CD8-positive, alpha-beta memory T cell (primary cell): Measurements from ENCODE around the gene MRTFB. TPM values are rescaled to one million over a fixed set of nuclear protein-coding genes. Genes with fewer than 3 reads are reported as not detected.

Source experiments
- CTCF ChIA-PET: fragments of 350-600 bp; sonication (Branson Sonifier 250); formaldehyde crosslinking; loops from one replicate; lab custom pipeline; 2021; ENCODE audit warnings: antibody characterized with exemption; lab: Charles Lee
- POLR2A ChIA-PET: fragments of 350-600 bp; sonication (Branson Sonifier 250); formaldehyde crosslinking; loops from one replicate; lab custom pipeline; 2021; ENCODE audit warnings: antibody characterized with exemption; lab: Charles Lee
- DNase-seq, 5 donors: peaks; one replicate each; pipeline versions ENCODE4 v3.0.0 to v3.0.0-alpha.2; 2020 to 2022; ENCODE audit warnings: mixed read lengths in 1 of 5
- H3K27ac ChIP-seq: one replicate; pipeline ENCODE4 v1.7.0; 2013; ENCODE audit warnings: low read depth, mild to moderate bottlenecking, low read length, moderate library complexity
- H3K27me3 ChIP-seq: 2 replicates; pipeline ENCODE4 v1.7.0; 2013; ENCODE audit warnings: low read length, mild to moderate bottlenecking; ENCODE audit not compliant: insufficient read depth, poor library complexity, severe bottlenecking
- H3K36me3 ChIP-seq: 2 replicates; pipeline ENCODE4 v1.7.0; 2013; ENCODE audit warnings: mild to moderate bottlenecking, low read length, moderate library complexity; ENCODE audit not compliant: insufficient read depth
- H3K4me1 ChIP-seq: 2 replicates; pipeline ENCODE4 v1.7.0; 2013; ENCODE audit warnings: mild to moderate bottlenecking, low read length, moderate library complexity; ENCODE audit not compliant: insufficient read depth
- H3K4me3 ChIP-seq: 2 replicates; pipeline ENCODE4 v1.7.0; 2013; ENCODE audit warnings: mild to moderate bottlenecking, low read length
- H3K9me3 ChIP-seq: 2 replicates; pipeline ENCODE4 v1.7.0; 2013; ENCODE audit warnings: mild to moderate bottlenecking, low read length
- H3K27ac Mint-ChIP-seq, 8 donors: one replicate each; pipeline ENCODE4 v1.8.0; 2020 to 2021; ENCODE audit warnings: mixed read lengths in 8 of 8, mild to moderate bottlenecking in 6 of 8, inconsistent platforms in 3 of 8, moderate library complexity in 3 of 8
- H3K27me3 Mint-ChIP-seq, 2 donors: one replicate each; pipeline ENCODE4 v1.8.0; 2020 to 2021; ENCODE audit warnings: mixed read lengths in 2 of 2, mild to moderate bottlenecking in 1 of 2, moderate library complexity in 1 of 2
- H3K36me3 Mint-ChIP-seq, 3 donors: one replicate each; pipeline ENCODE4 v1.8.0; 2020 to 2021; ENCODE audit warnings: mixed read lengths in 3 of 3, inconsistent platforms in 1 of 3, mild to moderate bottlenecking in 1 of 3
- H3K4me1 Mint-ChIP-seq, 3 donors: one replicate each; pipeline ENCODE4 v1.8.0; 2020 to 2021; ENCODE audit warnings: mixed read lengths in 3 of 3, inconsistent platforms in 1 of 3, mild to moderate bottlenecking in 1 of 3
- H3K4me3 Mint-ChIP-seq, 7 donors: one replicate each; pipeline ENCODE4 v1.8.0; 2020 to 2021; ENCODE audit warnings: mixed read lengths in 7 of 7, mild to moderate bottlenecking in 6 of 7, moderate library complexity in 4 of 7, inconsistent platforms in 2 of 7
- H3K9me3 Mint-ChIP-seq, 5 donors: one replicate each; pipeline ENCODE4 v1.8.0; 2020 to 2022; ENCODE audit warnings: mixed read lengths in 5 of 5, mild to moderate bottlenecking in 3 of 5, moderate library complexity in 2 of 5, inconsistent platforms in 1 of 5
- polyA plus RNA-seq: library from polyadenylated mRNA; unstranded; fragments of 300-500 nt; fragmentation: Illumina TruSeq; gene quantifications from one replicate; pipeline ENCODE4 v1.2.3, GENCODE V29; 2021
- total RNA-seq, 2 experiments: library from RNA; stranded (reverse); gene quantifications; one replicate each; pipeline ENCODE4 v1.2.3, GENCODE V29; 2021

Gene MRTFB
- total and polyA plus RNA-seq, 3 experiments from 2014 or later: 6.5 to 12.2 (median 12.0) TPM

DNA sequence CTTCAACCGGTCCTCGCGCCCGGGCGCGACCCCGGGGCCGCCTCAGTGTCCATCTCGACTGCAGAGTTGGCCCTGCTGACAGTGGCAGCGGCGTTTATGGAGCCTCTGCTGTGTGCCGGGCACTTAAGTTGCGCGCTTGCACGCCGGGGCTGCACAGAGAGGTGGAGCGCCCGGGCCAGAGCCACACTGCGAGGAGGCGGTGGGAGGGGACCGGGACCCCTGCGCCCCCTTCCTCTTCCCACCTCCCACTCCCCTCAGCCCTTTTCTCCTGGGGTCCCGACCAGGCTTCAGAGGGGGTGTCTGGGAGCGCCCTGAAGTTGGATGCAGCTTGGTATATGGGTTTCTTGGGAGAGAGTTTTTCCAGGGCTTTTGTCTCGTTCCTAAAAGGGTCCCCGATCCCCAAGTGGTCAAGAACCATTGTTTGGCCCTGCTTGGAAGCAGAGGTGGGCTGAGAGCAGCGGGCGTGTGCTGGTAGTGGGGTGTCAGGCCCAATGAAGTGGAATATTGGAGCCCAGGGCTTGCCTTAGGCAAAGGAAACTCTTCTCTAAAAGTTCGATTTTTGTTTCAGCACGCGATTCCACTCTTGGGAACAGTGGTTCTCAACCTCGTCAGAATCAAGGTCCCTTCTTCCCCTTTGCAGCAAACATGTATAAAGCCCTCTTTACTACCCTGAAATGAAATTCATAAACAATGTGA lies 605 bp downstream of the MRTFB start:
- Histone ChIP-seq H3K27me3 (no peaks in the 10 kb centered on the region), H3K36me3 (no peaks in the 10 kb centered on the region), H3K4me3 (peak overlapping the region; percentile 61), H3K9me3 (no peaks in the 10 kb centered on the region), H3K27ac (peak overlapping the region; percentile 53), H3K4me1 (peaks cover 14% of the 10 kb centered on the region)
- peaks cover 0 to 7% (median 2%) of the 10 kb centered on the region in 3 donors for H3K36me3 Mint-ChIP-seq
- H3K27me3 Mint-ChIP-seq: peaks cover 1 to 6% of the 10 kb centered on the region in 2 donors
- H3K4me1 Mint-ChIP-seq: peaks cover 12 to 24% (median 20%) of the 10 kb centered on the region in 3 donors
- peak overlapping the region in 6 of 8 donors; percentile 57 to 91 (median 82) for H3K27ac Mint-ChIP-seq
- no peaks in the 10 kb centered on the region for H3K9me3 Mint-ChIP-seq
- H3K4me3 Mint-ChIP-seq: peak overlapping the region; percentile 79 to 94 (median 86)
- DNase-seq: no peak
- CTCF ChIA-PET: no interaction called here
- POLR2A ChIA-PET: no interaction called here

DNA sequence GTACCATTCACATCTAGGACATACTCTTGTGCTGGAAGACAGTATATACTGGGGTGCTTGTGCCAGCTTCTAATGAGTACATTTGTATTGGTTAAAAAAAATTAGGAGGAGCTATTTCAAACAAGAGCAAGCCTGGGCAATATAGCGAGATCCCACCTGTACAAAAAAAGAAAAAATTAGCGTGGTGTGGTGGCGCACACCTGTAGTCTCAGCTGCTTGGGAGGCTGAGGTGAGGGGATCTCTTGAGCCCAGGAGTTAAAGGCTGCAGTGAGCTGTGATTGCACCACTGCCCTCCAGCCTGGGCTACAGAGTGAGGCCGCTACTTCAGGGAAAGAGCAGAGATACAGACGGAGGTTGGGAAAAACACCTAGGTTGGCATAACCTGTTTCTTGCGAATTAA lies 1.2 kb downstream of the MRTFB start:
- Histone ChIP-seq H3K36me3 (no peaks in the 10 kb centered on the region), H3K27me3 (no peaks in the 10 kb centered on the region), H3K27ac (no peak overlapping the region), H3K4me3 (no peak overlapping the region), H3K4me1 (peaks cover 14% of the 10 kb centered on the region), H3K9me3 (no peaks in the 10 kb centered on the region)
- DNase-seq: no peak
- no peaks in the 10 kb centered on the region for H3K9me3 Mint-ChIP-seq
- CTCF ChIA-PET: no interaction called here
- H3K4me1 Mint-ChIP-seq: peaks cover 12 to 24% (median 20%) of the 10 kb centered on the region in 3 donors
- H3K27me3 Mint-ChIP-seq: peaks cover 1 to 6% of the 10 kb centered on the region in 2 donors
- peak overlapping the region; percentile 79 to 94 (median 86) for H3K4me3 Mint-ChIP-seq
- POLR2A ChIA-PET: no interaction called here
- H3K36me3 Mint-ChIP-seq: peaks cover 0 to 7% (median 2%) of the 10 kb centered on the region in 3 donors
- H3K27ac Mint-ChIP-seq: peak overlapping the region in 5 of 8 donors; percentile 57 to 91 (median 83)

DNA sequence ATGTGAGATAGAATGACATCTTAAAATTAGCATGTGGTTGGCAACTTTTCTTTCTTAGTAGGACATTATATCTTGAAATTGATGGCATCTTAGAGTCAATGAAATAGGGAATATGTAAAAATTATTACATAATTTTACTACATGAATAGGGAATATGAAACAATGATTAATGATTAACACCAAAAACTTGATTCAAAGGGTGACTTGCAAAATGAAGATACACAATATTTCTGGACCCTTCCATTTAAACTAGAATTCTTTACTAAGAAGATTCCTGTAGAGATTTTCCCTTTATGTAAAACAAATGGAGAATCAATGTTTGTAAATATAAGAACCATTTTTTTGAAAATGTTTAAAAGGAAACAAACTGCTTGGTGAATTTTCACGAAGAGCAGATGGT lies 3.4 kb downstream of the MRTFB start:
- Mint-ChIP-seq H3K36me3 (peaks cover 0 to 15% (median 7%) of the 10 kb centered on the region in 3 donors), H3K27me3 (no peaks in the 10 kb centered on the region), H3K27ac (no peak overlapping the region), H3K9me3 (no peaks in the 10 kb centered on the region), H3K4me1 (peaks cover 12 to 28% (median 20%) of the 10 kb centered on the region in 3 donors), H3K4me3 (no peak overlapping the region)
- Histone ChIP-seq H3K9me3 (no peaks in the 10 kb centered on the region), H3K36me3 (no peaks in the 10 kb centered on the region), H3K27me3 (no peaks in the 10 kb centered on the region), H3K27ac (no peak overlapping the region), H3K4me3 (no peak overlapping the region), H3K4me1 (peaks cover 14% of the 10 kb centered on the region)
- POLR2A ChIA-PET: no interaction called here
- CTCF ChIA-PET: no interaction called here
- no peak for DNase-seq

DNA sequence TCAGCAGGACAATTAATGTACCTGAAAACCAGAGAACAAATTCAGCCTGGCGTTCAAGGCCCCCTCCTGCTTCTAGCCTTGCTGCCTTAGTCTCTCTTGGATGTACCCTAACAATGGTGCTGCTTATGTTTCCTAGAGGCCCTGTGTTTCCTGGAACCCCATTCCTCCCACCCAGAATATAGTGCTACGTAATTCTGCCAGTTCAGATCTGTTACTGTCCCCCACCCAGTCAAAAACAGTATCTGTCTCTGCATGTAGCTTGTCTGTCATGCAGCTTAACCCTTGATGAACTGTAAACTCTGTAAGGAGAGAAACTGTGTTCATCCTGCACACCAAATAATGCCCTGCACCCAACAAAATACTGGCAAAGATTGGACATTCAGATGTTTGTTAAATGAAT lies 6.8 kb downstream of the MRTFB start:
- Mint-ChIP-seq H3K4me3 (no peak overlapping the region), H3K27ac (no peak overlapping the region), H3K36me3 (peaks cover 0 to 27% (median 19%) of the 10 kb centered on the region in 3 donors), H3K4me1 (peaks cover 2 to 10% (median 6%) of the 10 kb centered on the region in 3 donors), H3K9me3 (no peaks in the 10 kb centered on the region), H3K27me3 (no peaks in the 10 kb centered on the region)
- no peak overlapping the region for H3K4me3 ChIP-seq
- H3K27me3 ChIP-seq: no peaks in the 10 kb centered on the region
- H3K4me1 ChIP-seq: no peaks in the 10 kb centered on the region
- H3K27ac ChIP-seq: no peak overlapping the region
- POLR2A ChIA-PET: no interaction called here
- CTCF ChIA-PET: no interaction called here
- H3K36me3 ChIP-seq: no peaks in the 10 kb centered on the region
- DNase-seq: no peak
- H3K9me3 ChIP-seq: no peaks in the 10 kb centered on the region

DNA sequence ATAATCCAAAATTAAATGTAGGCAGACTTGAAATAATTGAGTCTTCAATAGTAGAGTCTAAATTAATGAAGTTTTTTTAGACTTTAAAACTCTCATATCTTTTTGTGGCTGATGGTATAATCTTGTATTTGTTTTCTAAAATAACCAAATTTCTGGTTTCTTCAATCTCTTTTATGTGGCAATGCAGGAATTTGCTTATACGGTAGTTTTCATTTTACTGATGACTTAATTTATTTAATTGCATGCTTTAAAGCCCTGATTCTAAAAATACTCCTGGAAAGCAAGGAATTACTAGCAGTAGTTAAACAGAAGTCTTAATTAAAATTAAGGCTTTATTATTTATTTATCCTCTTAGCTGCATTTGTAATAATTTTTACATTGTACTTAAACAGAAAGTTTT lies 15.4 kb downstream of the MRTFB start:
- peaks cover 0 to 7% (median 7%) of the 10 kb centered on the region in 3 donors for H3K4me1 Mint-ChIP-seq
- H3K36me3 ChIP-seq: peaks cover 3% of the 10 kb centered on the region
- no peak overlapping the region for H3K4me3 ChIP-seq
- CTCF ChIA-PET: no interaction called here
- H3K27me3 ChIP-seq: no peaks in the 10 kb centered on the region
- H3K9me3 Mint-ChIP-seq: no peaks in the 10 kb centered on the region
- no peaks in the 10 kb centered on the region for H3K9me3 ChIP-seq
- H3K27ac ChIP-seq: no peak overlapping the region
- no peaks in the 10 kb centered on the region for H3K4me1 ChIP-seq
- no peak overlapping the region for H3K27ac Mint-ChIP-seq
- no peak for DNase-seq
- peaks cover 0 to 22% (median 10%) of the 10 kb centered on the region in 3 donors for H3K36me3 Mint-ChIP-seq
- POLR2A ChIA-PET: no interaction called here
- no peak overlapping the region for H3K4me3 Mint-ChIP-seq
- no peaks in the 10 kb centered on the region for H3K27me3 Mint-ChIP-seq

DNA sequence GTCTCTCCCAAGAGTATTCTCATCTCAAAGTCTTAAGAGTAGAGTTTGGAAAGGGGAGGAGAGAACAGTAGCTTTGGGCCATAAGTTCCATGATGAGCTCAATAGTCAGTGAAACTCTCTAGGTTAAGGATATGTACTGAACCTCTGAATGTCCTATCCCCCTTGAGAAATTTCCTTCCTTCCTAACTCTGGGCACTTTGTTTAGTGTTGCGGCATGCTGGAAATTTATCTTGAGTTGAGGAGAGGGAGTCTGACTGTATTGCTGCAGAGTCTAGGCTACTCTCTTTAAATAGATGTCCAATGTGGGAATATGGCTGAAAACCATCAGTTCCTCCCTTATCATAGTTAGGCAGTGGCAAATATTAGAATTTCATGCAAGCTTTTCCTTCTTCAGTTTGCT lies 16.1 kb downstream of the MRTFB start:
- POLR2A ChIA-PET: no interaction called here
- Mint-ChIP-seq H3K4me3 (no peak overlapping the region), H3K4me1 (peaks cover 0 to 10% (median 9%) of the 10 kb centered on the region in 3 donors), H3K27me3 (no peaks in the 10 kb centered on the region), H3K27ac (no peak overlapping the region), H3K9me3 (no peaks in the 10 kb centered on the region), H3K36me3 (peaks cover 0 to 17% (median 11%) of the 10 kb centered on the region in 3 donors)
- H3K36me3 ChIP-seq: peaks cover 3% of the 10 kb centered on the region
- no peak overlapping the region for H3K27ac ChIP-seq
- no peaks in the 10 kb centered on the region for H3K4me1 ChIP-seq
- H3K9me3 ChIP-seq: no peaks in the 10 kb centered on the region
- DNase-seq: no peak
- CTCF ChIA-PET: no interaction called here
- H3K27me3 ChIP-seq: no peaks in the 10 kb centered on the region
- no peak overlapping the region for H3K4me3 ChIP-seq

DNA sequence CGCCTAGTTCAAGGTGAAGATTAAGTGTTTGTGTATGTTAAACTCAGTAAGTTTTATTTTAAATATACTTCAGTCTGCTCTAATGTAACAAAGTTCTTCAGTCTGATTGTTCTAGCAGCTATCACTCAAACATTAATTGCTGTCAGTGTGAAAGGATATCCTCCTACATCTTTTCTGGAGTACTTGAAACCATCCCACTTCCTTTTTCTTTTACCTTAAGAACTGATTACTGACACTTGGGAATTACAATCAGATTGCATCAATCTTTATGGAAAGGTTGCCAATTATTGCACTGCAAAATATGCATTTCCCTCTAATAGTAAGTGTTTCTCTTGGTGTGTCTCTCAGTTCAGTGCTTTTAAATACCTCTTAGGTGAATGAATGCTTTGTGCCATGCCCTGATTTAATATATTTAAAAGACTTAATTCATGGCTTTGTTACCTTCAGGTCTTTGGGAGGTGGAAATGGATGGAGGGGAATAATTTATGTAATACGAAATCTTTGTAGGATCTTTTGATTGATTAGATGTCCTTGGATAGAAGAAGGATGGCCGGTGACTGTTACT lies 16.6 kb downstream of the MRTFB start:
- Mint-ChIP-seq H3K4me1 (peaks cover 0 to 12% (median 8%) of the 10 kb centered on the region in 3 donors), H3K9me3 (no peaks in the 10 kb centered on the region), H3K36me3 (peaks cover 0 to 14% (median 9%) of the 10 kb centered on the region in 3 donors), H3K4me3 (no peak overlapping the region), H3K27ac (no peak overlapping the region), H3K27me3 (no peaks in the 10 kb centered on the region)
- DNase-seq: no peak
- H3K36me3 ChIP-seq: peaks cover 3% of the 10 kb centered on the region
- no peaks in the 10 kb centered on the region for H3K27me3 ChIP-seq
- H3K4me3 ChIP-seq: no peak overlapping the region
- H3K27ac ChIP-seq: no peak overlapping the region
- no peaks in the 10 kb centered on the region for H3K9me3 ChIP-seq
- ChIA-PET CTCF (no interaction called here), POLR2A (no interaction called here)
- no peaks in the 10 kb centered on the region for H3K4me1 ChIP-seq

DNA sequence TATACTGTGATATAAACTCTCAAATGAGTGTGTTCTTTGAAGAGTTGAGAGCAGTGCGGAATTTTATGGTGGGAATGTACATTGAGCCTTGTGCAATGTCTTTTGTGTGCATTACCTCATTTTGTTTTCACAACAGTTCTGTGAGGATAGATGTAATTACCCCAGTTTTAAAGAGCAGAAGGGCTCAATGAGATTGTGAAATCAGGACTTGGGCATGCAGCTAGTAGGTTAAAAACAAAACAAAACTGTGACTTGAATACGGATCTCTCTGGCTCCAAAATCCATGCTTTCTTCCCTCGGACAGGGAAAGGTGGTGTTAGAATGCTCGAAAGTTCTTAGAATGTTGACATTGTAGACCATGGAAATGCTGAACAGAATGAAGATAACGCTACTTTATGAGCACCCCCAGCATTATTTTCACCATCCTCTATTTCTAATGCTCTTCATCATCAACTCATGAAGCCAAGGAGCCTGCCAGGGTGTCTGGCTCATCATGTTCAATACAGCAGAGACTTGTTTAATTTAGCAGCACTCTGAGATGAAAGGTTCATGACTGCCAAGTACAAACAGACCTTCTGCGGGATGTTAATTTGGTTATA lies 17.1 kb downstream of the MRTFB start:
- Histone ChIP-seq H3K27ac (no peak overlapping the region), H3K4me1 (no peaks in the 10 kb centered on the region), H3K36me3 (peaks cover 2% of the 10 kb centered on the region), H3K9me3 (no peaks in the 10 kb centered on the region), H3K27me3 (no peaks in the 10 kb centered on the region), H3K4me3 (no peak overlapping the region)
- Mint-ChIP-seq H3K36me3 (peaks cover 0 to 14% (median 6%) of the 10 kb centered on the region in 3 donors), H3K27me3 (no peaks in the 10 kb centered on the region), H3K27ac (no peak overlapping the region), H3K9me3 (no peaks in the 10 kb centered on the region), H3K4me3 (no peak overlapping the region), H3K4me1 (peaks cover 0 to 12% (median 8%) of the 10 kb centered on the region in 3 donors)
- CTCF ChIA-PET: no interaction called here
- no peak for DNase-seq
- POLR2A ChIA-PET: no interaction called here
